ENCODE measurements around the gene PHF14.
A peak's percentile ranks its signal among the peaks of the same experiment; 100 is the strongest.

The PHF14 gene

DNA sequence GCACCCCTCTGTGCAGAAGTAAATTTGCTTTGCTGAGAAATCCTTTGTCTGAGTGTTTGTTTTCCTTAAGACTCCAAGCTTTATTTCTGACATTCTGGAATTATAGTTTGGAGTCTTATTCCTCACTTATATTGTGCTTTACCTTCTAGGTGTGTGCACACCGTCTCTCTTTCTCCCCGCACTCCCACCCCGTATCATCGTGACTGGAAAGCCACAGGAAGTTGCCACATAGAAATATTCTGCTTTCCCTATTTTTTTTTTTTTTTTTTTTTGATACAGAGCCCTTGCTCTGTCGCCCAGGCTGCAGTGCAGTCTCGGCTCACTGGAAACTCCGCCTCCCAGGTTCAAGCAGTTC, 109.5 kb downstream of the PHF14 start:
- no peak for DNase-seq
- Mint-ChIP-seq H3K4me3 (no peak overlapping the region), H3K36me3 (peaks cover 17 to 31% of the 10 kb centered on the region in 2 donors), H3K27me3 (no peaks in the 10 kb centered on the region), H3K4me1 (no peaks in the 10 kb centered on the region), H3K9me3 (peaks cover 2 to 4% of the 10 kb centered on the region in 2 donors), H3K27ac (no peak overlapping the region)
- ATAC-seq (replicated peaks): no peak

DNA sequence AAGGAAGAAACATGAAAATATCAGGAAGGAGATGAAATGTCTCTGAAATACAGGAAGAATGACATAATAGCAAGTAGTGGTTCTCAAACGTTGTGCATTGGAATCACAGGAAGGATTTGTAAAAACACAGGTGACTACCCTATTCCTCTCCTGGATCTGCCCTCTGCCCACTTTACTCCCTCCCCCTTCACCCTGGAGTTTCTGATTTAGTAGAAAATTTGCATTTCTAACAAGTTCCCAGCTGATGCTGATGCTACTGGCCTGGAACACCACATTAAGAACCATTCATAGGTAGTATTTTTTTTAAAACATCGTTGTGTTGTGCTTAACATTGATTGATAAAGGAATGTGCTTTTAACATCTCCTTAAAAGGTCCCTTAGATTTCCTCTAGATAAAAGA, 130.9 kb downstream of the PHF14 start:
- no peak overlapping the region for H3K27ac Mint-ChIP-seq
- no peaks in the 10 kb centered on the region for H3K9me3 Mint-ChIP-seq
- peaks cover 0 to 6% of the 10 kb centered on the region in 2 donors for H3K4me1 Mint-ChIP-seq
- H3K4me3 Mint-ChIP-seq: no peak overlapping the region
- ATAC-seq (replicated peaks): no peak
- no peak for DNase-seq
- peaks cover 0 to 6% of the 10 kb centered on the region in 2 donors for H3K36me3 Mint-ChIP-seq
- no peaks in the 10 kb centered on the region for H3K27me3 Mint-ChIP-seq

DNA sequence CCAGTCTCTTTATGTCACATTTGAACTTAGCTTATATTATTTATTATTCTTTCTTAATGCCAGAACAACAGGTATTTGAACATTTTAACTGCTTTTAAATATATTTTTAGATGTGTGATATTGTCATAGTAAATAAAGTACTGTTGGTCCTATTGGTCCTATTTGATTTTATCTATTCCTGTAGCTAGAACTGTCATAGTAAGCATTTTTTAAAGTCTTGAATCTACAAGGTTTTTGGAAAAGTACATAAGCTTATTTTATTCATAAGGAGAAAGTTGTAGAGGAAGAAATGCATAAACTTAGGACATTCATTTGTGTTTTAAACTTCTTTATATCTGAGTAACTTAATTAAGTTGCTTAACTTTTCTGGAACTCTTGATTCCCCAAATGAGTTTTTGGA, 136.0 kb downstream of the PHF14 start:
- Mint-ChIP-seq H3K9me3 (no peaks in the 10 kb centered on the region), H3K27ac (no peak overlapping the region), H3K27me3 (no peaks in the 10 kb centered on the region), H3K4me1 (peaks cover 0 to under 1% of the 10 kb centered on the region in 2 donors), H3K36me3 (peaks cover 0 to 1% of the 10 kb centered on the region in 2 donors), H3K4me3 (no peak overlapping the region)
- ATAC-seq (replicated peaks) (no peak), DNase-seq (no peak)

DNA sequence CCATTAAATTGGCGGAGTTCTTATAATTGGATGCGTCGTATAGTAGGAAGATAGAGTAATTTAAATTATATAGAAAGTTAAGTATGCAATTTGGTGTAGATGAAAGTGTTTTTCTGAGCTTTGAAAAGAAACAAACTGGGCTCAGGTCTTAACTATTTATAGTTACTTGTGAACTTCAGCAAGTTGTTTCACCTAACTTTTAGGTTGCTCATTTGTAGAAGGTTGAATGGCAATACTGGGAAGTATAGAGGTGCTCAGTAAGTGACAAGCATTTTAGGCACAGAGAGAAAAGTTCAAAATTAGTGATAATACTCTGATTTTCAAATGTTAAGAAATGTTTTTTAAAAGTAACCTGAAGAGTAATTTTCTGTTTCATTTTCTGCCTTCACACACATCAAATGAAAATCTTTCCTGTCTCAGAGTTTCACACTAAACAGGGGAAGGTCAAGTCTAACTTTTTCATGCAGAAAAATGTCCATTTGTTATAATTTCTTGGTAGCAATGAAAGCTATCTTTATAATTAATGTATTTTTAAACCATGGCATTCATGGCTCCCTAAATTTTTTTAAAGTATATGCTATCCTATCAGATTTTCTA, 146.5 kb downstream of the PHF14 start:
- Mint-ChIP-seq H3K36me3 (peaks cover 13 to 21% of the 10 kb centered on the region in 2 donors), H3K4me3 (no peak overlapping the region), H3K27me3 (no peaks in the 10 kb centered on the region), H3K4me1 (peaks cover 0 to 1% of the 10 kb centered on the region in 2 donors), H3K27ac (no peak overlapping the region), H3K9me3 (peaks cover 0 to 2% of the 10 kb centered on the region in 2 donors)
- ATAC-seq (replicated peaks) (no peak), DNase-seq (no peak)

DNA sequence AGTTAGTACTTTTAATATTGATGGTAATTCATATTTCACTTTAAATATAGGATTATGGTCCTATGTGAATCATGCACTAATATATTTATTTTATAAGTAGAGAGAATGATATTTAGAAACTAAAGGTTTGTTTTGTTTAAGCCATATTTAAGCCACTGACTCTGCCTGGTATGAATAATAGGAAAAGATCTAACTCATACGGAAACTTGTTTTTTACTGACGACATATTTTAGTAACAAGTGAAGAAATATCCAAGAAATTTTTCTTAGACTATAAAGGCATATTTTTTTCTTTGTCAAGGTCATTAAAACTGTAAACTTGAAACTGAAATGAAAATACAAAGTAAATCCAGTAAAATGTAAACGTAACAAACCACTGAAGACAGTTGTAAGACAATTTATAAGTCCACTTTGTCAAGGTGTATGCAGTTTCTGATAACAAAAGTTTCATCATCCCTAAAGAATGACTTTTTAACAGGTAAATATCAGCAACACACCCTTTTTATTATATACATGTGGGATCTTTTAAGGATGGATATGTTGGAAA, 147.1 kb downstream of the PHF14 start:
- Mint-ChIP-seq H3K4me3 (no peak overlapping the region), H3K9me3 (peaks cover 0 to 2% of the 10 kb centered on the region in 2 donors), H3K27me3 (no peaks in the 10 kb centered on the region), H3K27ac (no peak overlapping the region), H3K36me3 (peaks cover 13 to 21% of the 10 kb centered on the region in 2 donors), H3K4me1 (peaks cover 0 to 1% of the 10 kb centered on the region in 2 donors)
- DNase-seq (no peak), ATAC-seq (replicated peaks) (no peak)

DNA sequence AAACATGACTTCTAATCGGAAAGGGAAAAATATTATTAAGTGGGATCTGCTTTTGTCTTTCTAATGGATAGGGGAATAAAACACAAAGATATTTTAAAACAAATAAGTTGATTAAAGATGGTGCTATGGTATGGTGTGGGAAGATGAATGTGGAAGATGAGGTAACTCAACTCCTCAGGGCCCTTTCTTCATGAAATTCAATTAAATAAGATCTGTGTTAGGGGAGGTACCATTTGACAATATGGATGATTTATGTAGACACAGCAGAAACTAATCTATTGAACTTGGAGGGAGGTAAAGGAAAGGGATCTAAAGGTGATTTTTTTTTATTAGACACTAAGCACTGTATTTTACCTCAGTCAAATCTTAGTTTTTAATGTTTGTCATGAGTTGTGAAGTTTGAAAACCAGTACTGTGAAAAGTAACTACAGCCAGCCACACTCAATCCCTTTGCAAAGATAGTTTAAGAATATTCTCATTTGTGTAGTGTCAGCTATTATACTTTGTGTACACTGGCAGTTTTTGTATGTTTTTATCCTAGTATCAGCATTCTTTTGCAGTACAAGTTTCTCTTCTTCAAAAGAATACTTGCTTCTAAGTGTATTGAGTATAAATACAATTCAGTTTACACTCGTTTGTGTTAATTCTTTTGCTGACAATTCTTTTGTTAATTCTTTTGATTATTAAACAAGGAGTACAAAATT, 151.3 kb downstream of the PHF14 start:
- H3K27me3 Mint-ChIP-seq: no peaks in the 10 kb centered on the region
- H3K4me1 Mint-ChIP-seq: peaks cover 10 to 27% of the 10 kb centered on the region in 2 donors
- peaks cover 0 to 2% of the 10 kb centered on the region in 2 donors for H3K9me3 Mint-ChIP-seq
- no peak overlapping the region for H3K27ac Mint-ChIP-seq
- H3K4me3 Mint-ChIP-seq: no peak overlapping the region
- DNase-seq: no peak
- no peak for ATAC-seq (replicated peaks)
- H3K36me3 Mint-ChIP-seq: peaks cover 17 to 30% of the 10 kb centered on the region in 2 donors

DNA sequence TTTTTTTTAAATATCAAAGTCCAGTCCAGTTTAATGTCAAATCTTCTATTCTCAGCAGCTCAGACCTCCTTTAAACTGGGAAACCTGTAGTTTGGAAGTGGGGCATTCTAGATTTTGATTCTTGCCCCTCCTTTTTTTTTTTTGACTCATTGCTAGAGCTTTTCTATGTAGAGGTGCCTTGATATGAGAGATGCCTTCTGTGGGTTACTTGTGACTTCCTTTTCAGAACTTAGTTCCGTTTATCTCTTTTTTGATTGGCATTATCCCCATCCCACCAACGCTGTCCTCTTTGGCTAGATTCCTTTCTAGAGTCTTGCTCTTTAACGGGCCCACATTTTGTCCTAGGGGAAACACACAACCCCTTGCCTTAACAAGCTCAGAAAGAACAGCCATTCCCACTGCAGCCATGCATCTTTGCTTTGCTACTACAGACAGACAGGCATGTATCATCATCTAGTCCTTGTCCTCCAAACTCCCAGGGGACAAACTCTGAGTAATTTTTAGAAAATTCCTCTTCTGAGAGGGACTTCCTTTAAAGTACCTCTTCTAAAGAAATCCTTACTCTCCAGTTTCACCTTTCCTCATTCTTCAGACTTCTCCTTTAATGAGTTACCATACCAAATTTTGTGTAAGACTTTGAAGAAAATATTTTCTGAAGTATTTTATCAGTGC, 153.6 kb downstream of the PHF14 start:
- Mint-ChIP-seq H3K27ac (no peak overlapping the region), H3K36me3 (peaks cover 13 to 40% of the 10 kb centered on the region in 2 donors), H3K9me3 (peaks cover 0 to 5% of the 10 kb centered on the region in 2 donors), H3K4me3 (no peak overlapping the region), H3K4me1 (peaks cover 10 to 27% of the 10 kb centered on the region in 2 donors), H3K27me3 (no peaks in the 10 kb centered on the region)
- DNase-seq (no peak), ATAC-seq (replicated peaks) (peak in 1 of 2 donors; percentile 29)

DNA sequence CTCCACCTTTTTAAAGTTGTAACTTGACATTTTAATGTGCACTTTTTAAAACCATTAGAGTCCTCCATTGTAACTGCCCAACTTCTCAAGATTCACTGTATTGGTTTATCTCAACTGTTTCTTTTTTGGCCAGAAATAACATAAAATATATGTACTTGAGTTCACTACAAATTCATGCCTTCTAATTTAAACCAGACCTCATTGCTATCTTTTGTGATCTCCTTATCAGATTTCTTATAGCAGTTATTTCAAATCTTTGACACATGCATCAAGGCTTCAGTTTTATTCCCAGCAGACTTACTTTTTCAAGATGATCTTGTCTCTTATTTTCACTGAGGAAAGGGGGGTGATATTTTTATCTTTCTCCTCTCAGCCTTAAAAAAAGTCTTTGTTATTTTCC, 154.3 kb downstream of the PHF14 start:
- H3K27me3 Mint-ChIP-seq: no peaks in the 10 kb centered on the region
- DNase-seq (no peak), ATAC-seq (replicated peaks) (no peak)
- peaks cover 14 to 35% of the 10 kb centered on the region in 2 donors for H3K36me3 Mint-ChIP-seq
- H3K9me3 Mint-ChIP-seq: peaks cover 0 to 5% of the 10 kb centered on the region in 2 donors
- H3K4me3 Mint-ChIP-seq: no peak overlapping the region
- H3K27ac Mint-ChIP-seq: no peak overlapping the region
- peaks cover 9 to 27% of the 10 kb centered on the region in 2 donors for H3K4me1 Mint-ChIP-seq

DNA sequence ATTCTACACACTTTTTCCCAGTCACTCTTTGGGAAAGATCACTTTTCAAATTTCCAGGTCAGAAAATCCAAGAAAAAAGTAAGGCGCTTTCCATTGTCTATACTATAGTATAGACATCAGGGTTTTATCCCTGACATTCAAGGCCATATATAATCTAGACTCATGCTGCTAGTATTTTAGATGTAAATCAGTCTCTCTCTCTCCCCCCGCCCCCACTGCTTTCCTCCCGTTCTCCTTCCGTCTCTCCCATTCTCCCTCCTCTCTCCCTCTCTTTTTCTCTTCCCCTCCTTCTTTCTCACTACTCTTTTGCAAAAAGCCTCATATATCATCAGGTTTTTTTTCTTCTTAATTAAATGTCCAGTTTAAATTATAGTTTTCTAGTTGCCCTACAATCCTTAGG, 154.8 kb downstream of the PHF14 start:
- H3K4me3 Mint-ChIP-seq: no peak overlapping the region
- ATAC-seq (replicated peaks) (no peak), DNase-seq (no peak)
- peaks cover 14 to 35% of the 10 kb centered on the region in 2 donors for H3K36me3 Mint-ChIP-seq
- no peak overlapping the region for H3K27ac Mint-ChIP-seq
- H3K4me1 Mint-ChIP-seq: peaks cover 9 to 27% of the 10 kb centered on the region in 2 donors
- no peaks in the 10 kb centered on the region for H3K27me3 Mint-ChIP-seq
- peaks cover 0 to 5% of the 10 kb centered on the region in 2 donors for H3K9me3 Mint-ChIP-seq

DNA sequence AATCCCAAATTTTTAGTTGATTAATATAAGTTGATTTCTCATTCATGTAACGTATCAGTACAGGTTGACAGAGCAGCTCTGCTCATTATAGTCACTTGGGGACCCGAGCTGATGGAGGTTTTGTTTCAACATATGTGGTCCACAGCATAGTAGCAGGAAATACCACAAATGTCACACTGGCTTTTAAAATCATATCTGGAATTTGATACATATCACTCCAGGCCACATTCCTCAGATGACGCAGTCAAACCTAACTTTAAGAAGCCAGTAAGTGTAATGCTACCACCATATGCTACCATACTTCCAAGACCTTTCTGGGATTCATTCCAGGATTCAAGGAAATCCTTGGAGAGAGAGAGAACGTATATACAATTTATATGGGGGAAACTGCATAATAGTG, 156.3 kb downstream of the PHF14 start:
- Mint-ChIP-seq H3K4me1 (peaks cover 9 to 27% of the 10 kb centered on the region in 2 donors), H3K4me3 (no peak overlapping the region), H3K9me3 (peaks cover 0 to 5% of the 10 kb centered on the region in 2 donors), H3K27me3 (no peaks in the 10 kb centered on the region), H3K27ac (no peak overlapping the region), H3K36me3 (peaks cover 14 to 40% of the 10 kb centered on the region in 2 donors)
- ATAC-seq (replicated peaks) (no peak), DNase-seq (no peak)

DNA sequence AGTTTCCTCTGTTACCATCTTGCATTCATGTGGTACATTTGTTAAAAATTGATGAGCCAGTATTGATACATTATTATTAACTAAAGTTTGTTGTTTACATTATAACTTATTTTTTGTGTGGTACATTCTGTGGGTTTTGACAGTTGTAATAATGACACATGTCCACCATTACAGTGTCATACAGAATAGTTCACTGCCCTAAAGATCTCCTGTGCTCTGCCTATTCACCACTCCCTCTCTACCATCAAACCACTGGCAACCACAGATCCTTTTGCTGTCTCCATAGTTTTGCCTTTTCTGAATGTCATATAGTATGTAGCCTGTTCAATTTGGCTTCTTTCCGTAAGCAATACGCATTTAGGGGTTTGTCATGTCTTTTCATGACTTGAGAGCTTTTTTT, 156.9 kb downstream of the PHF14 start:
- Mint-ChIP-seq H3K36me3 (peaks cover 14 to 41% of the 10 kb centered on the region in 2 donors), H3K9me3 (peaks cover 0 to 5% of the 10 kb centered on the region in 2 donors), H3K4me3 (no peak overlapping the region), H3K4me1 (peaks cover 9 to 27% of the 10 kb centered on the region in 2 donors), H3K27me3 (no peaks in the 10 kb centered on the region), H3K27ac (no peak overlapping the region)
- DNase-seq (no peak), ATAC-seq (replicated peaks) (no peak)

DNA sequence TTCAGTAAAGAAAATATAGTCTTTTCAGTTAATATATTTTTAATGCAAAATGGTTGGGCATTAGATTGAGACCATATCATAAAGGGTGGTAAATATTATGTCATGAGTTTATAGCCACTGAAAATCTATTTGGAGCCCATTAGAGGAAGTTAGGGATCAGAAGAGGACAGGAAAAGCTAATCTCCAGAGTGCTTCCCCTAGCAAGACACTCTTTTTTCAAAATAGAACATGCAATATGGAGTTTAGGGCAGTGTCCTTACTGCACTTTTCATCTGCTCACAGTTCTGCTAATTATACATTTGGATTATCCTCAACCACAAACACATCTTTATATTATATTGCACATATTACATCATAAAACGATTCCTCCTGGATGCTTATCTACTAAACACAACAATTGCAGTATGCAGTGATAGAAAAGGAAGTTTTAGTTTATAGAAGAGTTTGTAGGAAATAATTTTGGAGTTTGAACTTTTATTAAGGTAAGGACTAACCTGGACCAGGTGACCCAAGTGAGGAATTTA, 159.8 kb downstream of the PHF14 start:
- H3K4me1 Mint-ChIP-seq: peaks cover 0 to 4% of the 10 kb centered on the region in 2 donors
- H3K36me3 Mint-ChIP-seq: peaks cover 10 to 32% of the 10 kb centered on the region in 2 donors
- DNase-seq (no peak), ATAC-seq (replicated peaks) (no peak)
- no peaks in the 10 kb centered on the region for H3K27me3 Mint-ChIP-seq
- no peak overlapping the region for H3K4me3 Mint-ChIP-seq
- peaks cover 0 to 5% of the 10 kb centered on the region in 2 donors for H3K9me3 Mint-ChIP-seq
- no peak overlapping the region for H3K27ac Mint-ChIP-seq

DNA sequence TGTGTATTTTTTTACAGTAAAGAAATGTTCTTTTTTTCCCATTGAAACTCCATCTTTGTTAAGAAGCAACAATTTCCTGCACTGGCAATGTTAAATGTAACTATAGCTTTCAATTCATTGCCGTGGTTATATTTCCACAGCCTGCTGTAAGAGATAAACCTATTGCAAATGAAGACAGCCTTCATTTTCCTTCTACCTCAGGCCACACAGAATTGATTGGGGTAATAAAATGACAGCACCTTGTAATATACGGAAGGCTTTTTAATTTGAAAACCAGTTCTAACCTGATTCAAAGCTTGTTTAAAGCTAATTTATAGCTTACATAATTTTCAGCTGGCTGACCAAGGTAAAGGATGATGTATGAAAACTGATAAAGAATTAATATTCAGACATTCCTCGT, 161.9 kb downstream of the PHF14 start:
- Mint-ChIP-seq H3K27me3 (no peaks in the 10 kb centered on the region), H3K4me3 (no peak overlapping the region), H3K9me3 (peaks cover 0 to 3% of the 10 kb centered on the region in 2 donors), H3K4me1 (no peaks in the 10 kb centered on the region), H3K36me3 (peaks cover 7 to 24% of the 10 kb centered on the region in 2 donors), H3K27ac (no peak overlapping the region)
- DNase-seq: no peak
- ATAC-seq (replicated peaks): no peak

DNA sequence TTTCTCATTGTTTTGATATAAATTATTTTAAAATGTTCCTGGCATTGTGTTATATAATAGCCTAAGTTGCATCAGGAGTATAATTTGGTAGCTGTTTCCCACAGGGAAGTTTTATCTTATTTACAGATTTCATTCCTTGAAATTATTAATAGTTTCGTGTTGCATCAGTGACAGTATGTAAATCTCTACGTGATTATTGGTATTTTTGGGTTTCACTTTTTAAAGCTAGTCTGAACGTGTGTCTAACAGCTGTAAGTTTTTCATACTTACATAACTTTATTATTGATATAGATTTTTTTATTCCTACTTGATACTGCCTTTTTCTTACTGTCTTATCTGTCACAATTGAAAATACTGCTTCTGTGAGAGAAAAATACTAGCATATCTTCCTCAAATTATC, 167.9 kb downstream of the PHF14 start:
- DNase-seq: no peak
- H3K27ac Mint-ChIP-seq: no peak overlapping the region
- H3K27me3 Mint-ChIP-seq: no peaks in the 10 kb centered on the region
- H3K4me3 Mint-ChIP-seq: no peak overlapping the region
- peaks cover 8% of the 10 kb centered on the region in 2 donors for H3K36me3 Mint-ChIP-seq
- ATAC-seq (replicated peaks): no peak
- no peaks in the 10 kb centered on the region for H3K9me3 Mint-ChIP-seq
- H3K4me1 Mint-ChIP-seq: no peaks in the 10 kb centered on the region

Data from stimulated activated naive B cell treated with anti-CD40 and anti-IgM and Interleukin-4, amounts not matched to agents 10 μg/mL and 1 μg/mL and 100 μg/mL, for 72 hours (primary cell).